ENCODE measurements around the gene CHKB.

DNA sequence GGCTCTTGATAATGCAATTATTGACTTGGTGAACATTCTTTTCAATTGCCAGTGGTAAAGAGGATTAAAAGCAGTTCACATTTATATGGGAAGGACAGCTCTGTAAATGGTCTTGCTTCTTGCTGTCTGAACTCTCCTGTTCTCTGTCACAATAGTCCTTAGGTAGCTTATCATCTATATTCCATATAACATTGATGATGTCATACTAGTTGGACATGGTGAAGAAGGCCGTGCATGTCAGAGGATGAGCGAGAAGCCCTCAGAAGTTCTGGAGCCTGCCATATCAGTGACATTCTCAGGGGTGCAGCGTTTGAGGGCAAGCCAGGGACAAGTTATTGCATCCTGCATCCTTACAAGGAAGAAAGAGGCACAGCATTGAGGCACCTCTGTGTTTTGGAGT is 2.6 kb upstream of the CHKB start:
- TF ChIP-seq SUZ12 (IDR thresholded peaks at IDR 0.05; ENCODE audit: extremely low read depth, insufficient read depth, insufficient read length): no peak
- TF ChIP-seq YY1 (IDR thresholded peaks at IDR 0.05; ENCODE audit: insufficient read depth, insufficient read length): no peak
